Upper lobe of left lung (tissue), 6 donors: ENCODE data around the gene MAP7D2. TPM values are rescaled to one million over a fixed set of nuclear protein-coding genes. Genes with fewer than 3 reads are reported as not detected.

Source experiments
- ATAC-seq, 2 donors: fragments of 200-7000 bp; cut with Tn5 transposase; one replicate each; pipeline ENCODE4 v1.9.1; 2022; ENCODE audit warnings: mild to moderate bottlenecking in 2 of 2, moderate library complexity in 2 of 2; ENCODE audit not compliant: low FRiP score in 2 of 2
- DNase-seq, 2 donors: peaks; one replicate each; pipeline ENCODE4 v3.0.0-alpha.2; 2019 to 2020
- H3K27ac ChIP-seq, 4 donors: fragments of 200-600 bp; sonication (generic); one replicate each; pipeline ENCODE4 v1.5.1; 2016 to 2019
- H3K27me3 ChIP-seq, 4 donors: fragments of 200-600 bp; sonication (generic); one replicate each; pipeline ENCODE4 v1.5.1; 2017 to 2019
- H3K36me3 ChIP-seq, 4 donors: fragments of 200-600 bp; sonication (generic); one replicate each; pipeline ENCODE4 v1.5.1; 2016 to 2019
- H3K4me1 ChIP-seq, 4 donors: fragments of 200-600 bp; sonication (generic); one replicate each; pipeline ENCODE4 v1.5.1; 2018 to 2019
- H3K4me3 ChIP-seq, 4 donors: fragments of 200-600 bp; sonication (generic); one replicate each; pipeline ENCODE4 v1.5.1; 2017 to 2019; ENCODE audit warnings: mild to moderate bottlenecking in 2 of 4, moderate library complexity in 1 of 4
- H3K9me3 ChIP-seq, 4 donors: fragments of 200-600 bp; sonication (generic); one replicate each; pipeline ENCODE4 v1.5.1; 2018 to 2019
- EP300 ChIP-seq, 4 donors: sonication (generic); formaldehyde crosslinking; IDR thresholded peaks; one replicate each; pipeline ENCODE4 v1.5.1; 2017; ENCODE audit warnings: antibody characterized with exemption in 4 of 4, control low read depth in 2 of 4
- POLR2A ChIP-seq, 4 donors: fragments of 450-650 bp; IDR thresholded peaks; one replicate each; pipeline ENCODE4 v1.5.1; 2016 to 2017; ENCODE audit warnings: antibody characterized with exemption in 4 of 4, mild to moderate bottlenecking in 2 of 4
- POLR2AphosphoS5 ChIP-seq, 2 donors: sonication (generic); formaldehyde crosslinking; IDR thresholded peaks; one replicate each; pipeline ENCODE4 v1.5.1; 2017; ENCODE audit warnings: antibody characterized with exemption in 2 of 2
- WGBS, 2 donors: methylation state at CpG; one replicate each; pipeline ENCODE4 v1.1.5; 2017 to 2018; 5-methylcytosine and 5-hydroxymethylcytosine counted together
- total RNA-seq, 6 donors: library from RNA; depleted of rRNA in 4 of 6; stranded (reverse); fragments of >200 nt in 4 of 6; gene quantifications; one replicate each; pipeline versions ENCODE4 v1.1.0 to v1.2.1, GENCODE V29; 2016 to 2021
- TF ChIP-seq, protein P1 (sequence below), 6 experiments: fragments of 450-650 bp in 4 of 6; fragments of 200-600 bp in 2 of 6; sonication (generic) in 2 of 6; IDR thresholded peaks; one replicate each; pipeline ENCODE4 v1.5.1; 2016 to 2019; ENCODE audit warnings: antibody characterized with exemption in 6 of 6
- donor health status: DM: no; HTN: no; CAD: no; lungs with moderate emphysema.
- donor health status: DM: no; HTN: yes; CAD: no; lungs with severe emphysema.

The MAP7D2 gene
- total RNA-seq, 6 donors from 2014 or later: under 0.01 to 13.4 (median 0.51) TPM

DNA sequence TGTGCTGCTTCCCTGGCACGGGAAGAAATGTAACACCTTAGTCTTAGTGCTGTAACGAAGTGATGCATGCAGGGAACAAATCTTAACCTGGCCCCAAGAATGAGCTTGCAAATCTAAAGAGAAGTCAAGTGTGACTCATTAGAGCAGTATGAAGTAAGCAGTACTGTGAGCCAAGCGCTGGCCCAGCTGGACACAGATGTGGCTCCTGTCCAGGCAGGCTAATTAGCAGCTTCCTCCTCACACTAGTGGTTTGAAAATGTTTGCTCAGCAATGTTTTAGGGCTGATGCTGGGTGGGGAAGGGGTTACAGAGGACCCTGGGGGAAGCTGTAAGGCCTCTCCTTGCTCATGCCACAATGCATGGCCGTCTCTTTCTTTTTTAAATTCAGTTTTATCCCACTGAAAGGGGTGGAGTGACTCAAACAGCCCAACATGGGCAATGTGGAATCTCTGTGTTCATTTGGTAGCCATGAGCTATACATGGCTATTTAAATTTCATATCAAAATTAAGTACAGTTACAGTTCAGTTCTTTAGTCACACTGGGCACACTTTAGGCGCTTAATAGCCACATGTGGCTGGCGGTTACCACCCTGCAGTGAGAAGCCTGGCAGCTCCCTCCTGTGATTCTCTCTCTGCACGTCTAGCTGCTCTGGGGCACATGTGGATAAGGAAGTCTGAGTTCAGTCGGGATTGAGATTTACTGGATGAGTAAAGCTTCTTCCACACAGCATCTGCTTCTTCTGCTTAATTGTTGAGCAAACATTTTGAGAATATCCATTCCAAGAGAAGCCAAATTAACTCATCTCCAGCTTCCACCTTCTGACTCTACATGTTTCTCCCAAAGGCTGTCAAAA lies 48.8 kb downstream of the MAP7D2 start:
- H3K27ac ChIP-seq: no peak overlapping the region
- DNase-seq: peak in 1 of 2 donors; percentile 80

DNA sequence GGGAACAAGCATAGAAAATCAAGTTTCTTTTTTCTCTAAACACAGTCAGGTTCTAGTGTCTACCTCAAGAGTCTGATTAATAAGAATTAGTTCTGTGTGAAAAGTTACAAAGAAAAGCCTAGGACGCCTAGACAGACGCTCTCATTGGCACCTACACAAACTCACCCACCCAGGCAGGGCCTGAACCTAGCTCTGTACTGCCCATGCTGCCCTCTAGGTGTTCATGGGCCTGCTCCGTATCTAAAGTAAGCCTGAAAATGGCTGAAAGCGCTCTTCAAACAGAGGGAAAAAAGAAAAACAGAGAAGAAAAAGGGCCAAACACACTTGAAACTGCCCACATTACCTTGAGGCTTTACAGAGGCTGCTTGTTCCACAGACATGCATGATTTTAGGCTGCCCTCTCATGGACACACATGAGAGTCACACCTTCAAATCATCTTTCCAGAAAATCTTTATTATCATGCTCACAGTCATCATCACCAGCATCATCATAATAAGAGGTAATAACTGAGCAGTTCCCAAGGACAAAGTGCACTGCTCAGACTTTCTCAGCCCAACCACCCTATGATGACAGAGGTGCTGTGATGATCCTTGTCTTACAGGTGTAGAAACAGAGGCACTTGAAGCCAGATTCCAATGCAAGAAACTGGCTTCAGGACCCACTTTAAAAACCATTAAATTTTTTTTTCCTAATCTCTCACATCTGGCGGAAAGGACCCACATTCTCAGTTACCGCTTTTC lies 49.6 kb downstream of the MAP7D2 start:
- no peak overlapping the region for H3K27ac ChIP-seq
- WGBS, 2 donors: 50 to 74% methylated on average over 6 of the region's 6 CpGs
- H3K9me3 ChIP-seq: no peaks in the 10 kb centered on the region
- ATAC-seq (peak; percentile 55 to 74), DNase-seq (peak in 1 of 2 donors; percentile 27)
- no peaks in the 10 kb centered on the region for H3K27me3 ChIP-seq
- peaks cover 0 to 11% (median 3%) of the 10 kb centered on the region in 4 donors for H3K4me1 ChIP-seq
- no peak for TF ChIP-seq EP300 (IDR thresholded peaks at IDR 0.05)
- TF ChIP-seq, protein P1, sequence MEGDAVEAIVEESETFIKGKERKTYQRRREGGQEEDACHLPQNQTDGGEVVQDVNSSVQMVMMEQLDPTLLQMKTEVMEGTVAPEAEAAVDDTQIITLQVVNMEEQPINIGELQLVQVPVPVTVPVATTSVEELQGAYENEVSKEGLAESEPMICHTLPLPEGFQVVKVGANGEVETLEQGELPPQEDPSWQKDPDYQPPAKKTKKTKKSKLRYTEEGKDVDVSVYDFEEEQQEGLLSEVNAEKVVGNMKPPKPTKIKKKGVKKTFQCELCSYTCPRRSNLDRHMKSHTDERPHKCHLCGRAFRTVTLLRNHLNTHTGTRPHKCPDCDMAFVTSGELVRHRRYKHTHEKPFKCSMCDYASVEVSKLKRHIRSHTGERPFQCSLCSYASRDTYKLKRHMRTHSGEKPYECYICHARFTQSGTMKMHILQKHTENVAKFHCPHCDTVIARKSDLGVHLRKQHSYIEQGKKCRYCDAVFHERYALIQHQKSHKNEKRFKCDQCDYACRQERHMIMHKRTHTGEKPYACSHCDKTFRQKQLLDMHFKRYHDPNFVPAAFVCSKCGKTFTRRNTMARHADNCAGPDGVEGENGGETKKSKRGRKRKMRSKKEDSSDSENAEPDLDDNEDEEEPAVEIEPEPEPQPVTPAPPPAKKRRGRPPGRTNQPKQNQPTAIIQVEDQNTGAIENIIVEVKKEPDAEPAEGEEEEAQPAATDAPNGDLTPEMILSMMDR (IDR thresholded peaks at IDR 0.05): peak in 4 of 6 experiments; percentile 14 to 49 (median 39)
- no peak overlapping the region for H3K4me3 ChIP-seq
- no peaks in the 10 kb centered on the region for H3K36me3 ChIP-seq

More for the DNA sequence above, 48.8 kb downstream of the MAP7D2 start:
- Histone ChIP-seq H3K9me3 (no peaks in the 10 kb centered on the region), H3K4me1 (peaks cover 0 to 11% (median 3%) of the 10 kb centered on the region in 4 donors), H3K4me3 (no peak overlapping the region), H3K27me3 (no peaks in the 10 kb centered on the region), H3K36me3 (no peaks in the 10 kb centered on the region)
- TF ChIP-seq EP300 (IDR thresholded peaks at IDR 0.05): no peak
- peak in 1 of 2 donors; percentile 25 for TF ChIP-seq POLR2AphosphoS5 (IDR thresholded peaks at IDR 0.05)
- no peak for TF ChIP-seq POLR2A (IDR thresholded peaks at IDR 0.05)
- WGBS, 2 donors: 17 to 36% methylated on average over 3 to 8 of the region's 8 CpGs
- ATAC-seq: peak; percentile 83 to 86

- H3K36me3 ChIP-seq: no peaks in the 10 kb centered on the region
- no peak for DNase-seq
- H3K4me1 ChIP-seq: peaks cover 0 to 17% (median 5%) of the 10 kb centered on the region in 4 donors
- H3K27ac ChIP-seq: no peak overlapping the region
- no peak for ATAC-seq
- TF ChIP-seq POLR2AphosphoS5 (IDR thresholded peaks at IDR 0.05) (no peak), POLR2A (IDR thresholded peaks at IDR 0.05) (no peak), EP300 (IDR thresholded peaks at IDR 0.05) (no peak)
- TF ChIP-seq, protein P1 (IDR thresholded peaks at IDR 0.05): no peak
- WGBS, 2 donors: 64 to 69% methylated on average over 5 to 9 of the region's 9 CpGs
- no peaks in the 10 kb centered on the region for H3K9me3 ChIP-seq
- H3K27me3 ChIP-seq: no peaks in the 10 kb centered on the region
- H3K4me3 ChIP-seq: no peak overlapping the region
These were observed 52.9 kb downstream of the MAP7D2 start for GRCh38 chrX:20063716-20064351.

- DNase-seq (no peak), ATAC-seq (no peak)
- H3K27ac ChIP-seq: no peak overlapping the region
- TF ChIP-seq EP300 (IDR thresholded peaks at IDR 0.05): no peak
- TF ChIP-seq POLR2A (IDR thresholded peaks at IDR 0.05): no peak
- TF ChIP-seq, protein P1 (IDR thresholded peaks at IDR 0.05): no peak
- H3K9me3 ChIP-seq: no peaks in the 10 kb centered on the region
- no peak overlapping the region for H3K4me3 ChIP-seq
- WGBS, 2 donors: 81 to 93% methylated on average over 7 to 10 of the region's 10 CpGs
- peaks cover 0 to 17% (median 5%) of the 10 kb centered on the region in 4 donors for H3K4me1 ChIP-seq
- no peaks in the 10 kb centered on the region for H3K36me3 ChIP-seq
- no peaks in the 10 kb centered on the region for H3K27me3 ChIP-seq
These were observed 53.6 kb downstream of the MAP7D2 start for GRCh38 chrX:20063153-20063552.

DNA sequence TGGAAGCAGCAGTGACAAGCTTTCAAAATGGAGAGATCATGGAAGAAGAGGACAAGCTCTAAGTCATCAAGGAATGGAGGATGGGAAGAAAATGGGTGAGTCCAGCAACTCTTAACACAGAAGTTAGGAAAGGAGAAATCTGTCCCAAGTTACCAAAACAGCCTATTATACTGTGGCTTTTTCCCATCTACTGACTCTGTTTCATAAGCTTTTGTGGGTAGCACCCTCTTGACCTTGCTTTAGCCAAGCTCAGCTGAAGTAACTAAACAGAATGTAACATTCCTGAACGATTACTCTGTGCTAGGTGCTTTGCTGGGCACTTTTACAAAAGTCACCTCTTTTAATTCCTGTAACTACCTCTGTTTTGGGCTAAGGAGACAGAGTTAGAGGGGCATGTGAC lies 54.9 kb downstream of the MAP7D2 start:
- 42 to 71% methylated on average over 1 of the region's 1 CpG for WGBS, 2 donors
- peaks cover 0 to 6% (median 2%) of the 10 kb centered on the region in 4 donors for H3K4me1 ChIP-seq
- ATAC-seq (peak in 1 of 2 donors; percentile 61), DNase-seq (no peak)
- no peak overlapping the region for H3K27ac ChIP-seq
- no peaks in the 10 kb centered on the region for H3K9me3 ChIP-seq
- TF ChIP-seq POLR2AphosphoS5 (IDR thresholded peaks at IDR 0.05) (no peak), POLR2A (IDR thresholded peaks at IDR 0.05) (no peak), EP300 (IDR thresholded peaks at IDR 0.05) (no peak)
- TF ChIP-seq, protein P1 (IDR thresholded peaks at IDR 0.05): no peak
- H3K36me3 ChIP-seq: no peaks in the 10 kb centered on the region
- H3K27me3 ChIP-seq: no peaks in the 10 kb centered on the region
- H3K4me3 ChIP-seq: no peak overlapping the region
